Adrenal gland (tissue), 12 donors: ENCODE results near the gene PLXNA2. TPM values are rescaled to one million over a fixed set of nuclear protein-coding genes. Genes with fewer than 3 reads are reported as not detected.

Source experiments
- DNase-seq, 7 donors: peaks; one replicate each; pipeline ENCODE4 v3.0.0-alpha.2; 2019 to 2020
- H3K27ac ChIP-seq, 5 donors: fragments of 200-600 bp; sonication (generic) in 4 of 5; 1 replicate in 3 of 5; 2 replicates in 2 of 5; pipeline versions ENCODE4 v1.5.1 to v1.8.0; 2016 to 2020; ENCODE audit warnings: mild to moderate bottlenecking in 1 of 5
- H3K27me3 ChIP-seq: fragments of 200-600 bp; 2 replicates; pipeline ENCODE4 v1.8.0; 2021
- H3K36me3 ChIP-seq, 2 donors: fragments of 200-600 bp; replicated peaks in 1 of 2; 1 replicate in 1 of 2; 2 replicates in 1 of 2; pipeline versions ENCODE4 v1.5.1 to v1.8.0; 2018 to 2022
- H3K4me1 ChIP-seq, 2 donors: fragments of 200-600 bp; replicated peaks in 1 of 2; 1 replicate in 1 of 2; 2 replicates in 1 of 2; pipeline versions ENCODE4 v1.5.1 to v1.8.0; 2018 to 2021
- H3K4me3 ChIP-seq, 4 donors: fragments of 200-600 bp; sonication (generic) in 3 of 4; one replicate each; pipeline ENCODE4 v1.5.1; 2016 to 2018
- H3K9me3 ChIP-seq, 3 donors: fragments of 200-600 bp; sonication (generic) in 1 of 3; replicated peaks in 1 of 3; 1 replicate in 2 of 3; 2 replicates in 1 of 3; pipeline versions ENCODE4 v1.5.1 to v1.8.0; 2016 to 2021
- POLR2A ChIP-seq, 2 donors: fragments of 450-650 bp; IDR thresholded peaks; one replicate each; pipeline ENCODE4 v1.6.1; 2017; ENCODE audit warnings: antibody characterized with exemption in 2 of 2, mild to moderate bottlenecking in 2 of 2, moderate library complexity in 1 of 2
- WGBS, 4 donors: extraction: QIAGEN DNeasy Blood & Tissue Kit in 2 of 4; methylation state at CpG; one replicate each; pipeline versions ENCODE4 v1.1.5 to v1.1.7; 2013 to 2017; 5-methylcytosine and 5-hydroxymethylcytosine counted together
- intact Hi-C, 2 donors: fragments of 100-400 bp; cut with DNase I; formaldehyde crosslinking; loops; one replicate each; pipeline versions ENCODE4 v1.14.1 to v1.15.0; 2022 to 2023
- polyA plus RNA-seq, 3 donors: library from polyadenylated mRNA; stranded (reverse); fragments of 200-250 nt in 2 of 3; fragments of 350-450 nt in 1 of 3; fragmentation: Illumina TruSeq in 1 of 3; extraction: RNeasy Lipid Tissue Mini Kit (QIAGEN cat#74804) in 1 of 3; gene quantifications; one replicate each; pipeline ENCODE4 v1.2.3, GENCODE V29; 2013 to 2014
- total RNA-seq, 9 donors: library from RNA; depleted of rRNA in 4 of 9; stranded (reverse); fragments of >200 nt in 4 of 9; fragments of 120-200 nt in 1 of 9; fragmentation: NEBNext Ultra II Directional in 1 of 9; extraction: Animal tissue kit (Norgen Biotek cat#: 25700) in 1 of 9; gene quantifications; one replicate each; pipeline versions ENCODE4 v1.1.0 to v1.2.4, GENCODE V29; 2013 to 2023
- TF ChIP-seq, protein P1 (sequence below), 6 experiments: fragments of 450-650 bp in 4 of 6; fragments of 200-600 bp in 2 of 6; sonication (generic) in 1 of 6; IDR thresholded peaks; 1 replicate in 5 of 6; 2 replicates in 1 of 6; pipeline versions ENCODE4 v1.5.1 to v1.8.0; 2016 to 2021; ENCODE audit warnings: antibody characterized with exemption in 6 of 6, mild to moderate bottlenecking in 2 of 6, moderate library complexity in 1 of 6
- donor health status: healthy with polysubstance abuse.
- donor health status: Bipolar disorder and iron deficiency.
- donor health status: DM: yes; HTN: yes; CAD: no.
- donor health status: DM: no; HTN: no; CAD: no.
- donor health status: DM: no; HTN: no; CAD: no.
- donor health status: DM: yes; HTN: yes; CAD: no.

PLXNA2 gene
- total and polyA plus RNA-seq, 12 donors: 2.7 to 9.4 (median 4.5) TPM

DNA sequence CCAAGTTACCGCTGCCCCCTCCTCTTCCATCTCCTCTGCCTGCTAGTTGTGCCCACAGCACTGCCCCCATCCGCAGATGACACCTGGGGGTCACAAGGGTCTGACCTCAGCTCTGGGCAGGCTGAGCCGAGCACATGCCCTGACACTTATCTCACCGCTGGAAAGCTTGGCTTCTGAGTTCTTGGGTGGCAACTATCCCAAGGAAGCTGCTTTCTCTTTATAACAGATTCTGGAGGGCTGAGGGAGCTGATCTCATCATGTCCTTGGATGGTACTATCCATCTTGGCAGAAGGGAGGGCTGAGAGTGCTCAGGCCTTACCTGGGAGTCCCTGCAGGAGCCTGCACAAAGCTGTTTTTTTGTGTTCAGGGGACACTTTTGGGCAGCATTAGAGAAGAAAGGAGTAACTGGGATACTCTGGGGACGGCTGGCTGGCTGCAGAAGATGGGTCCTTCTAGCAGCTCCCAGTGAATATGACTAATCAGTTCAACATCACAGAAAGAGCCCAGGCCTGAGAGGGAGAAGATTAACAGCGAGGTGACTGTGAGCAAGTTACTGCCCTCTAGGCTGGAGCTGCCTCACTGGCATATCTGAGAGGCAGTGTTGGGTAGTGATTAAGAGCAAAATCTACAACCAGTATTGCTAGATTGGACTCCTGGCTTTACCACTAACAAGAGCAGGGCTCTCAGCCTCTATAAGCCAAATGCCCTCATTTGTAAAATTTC lies 71.6 kb downstream of the PLXNA2 start:
- 63 to 82% (median 67%) methylated on average over 6 of the region's 6 CpGs for WGBS, 4 donors
- no peaks in the 10 kb centered on the region for H3K36me3 ChIP-seq
- H3K4me3 ChIP-seq: no peak overlapping the region
- TF ChIP-seq, protein P1, sequence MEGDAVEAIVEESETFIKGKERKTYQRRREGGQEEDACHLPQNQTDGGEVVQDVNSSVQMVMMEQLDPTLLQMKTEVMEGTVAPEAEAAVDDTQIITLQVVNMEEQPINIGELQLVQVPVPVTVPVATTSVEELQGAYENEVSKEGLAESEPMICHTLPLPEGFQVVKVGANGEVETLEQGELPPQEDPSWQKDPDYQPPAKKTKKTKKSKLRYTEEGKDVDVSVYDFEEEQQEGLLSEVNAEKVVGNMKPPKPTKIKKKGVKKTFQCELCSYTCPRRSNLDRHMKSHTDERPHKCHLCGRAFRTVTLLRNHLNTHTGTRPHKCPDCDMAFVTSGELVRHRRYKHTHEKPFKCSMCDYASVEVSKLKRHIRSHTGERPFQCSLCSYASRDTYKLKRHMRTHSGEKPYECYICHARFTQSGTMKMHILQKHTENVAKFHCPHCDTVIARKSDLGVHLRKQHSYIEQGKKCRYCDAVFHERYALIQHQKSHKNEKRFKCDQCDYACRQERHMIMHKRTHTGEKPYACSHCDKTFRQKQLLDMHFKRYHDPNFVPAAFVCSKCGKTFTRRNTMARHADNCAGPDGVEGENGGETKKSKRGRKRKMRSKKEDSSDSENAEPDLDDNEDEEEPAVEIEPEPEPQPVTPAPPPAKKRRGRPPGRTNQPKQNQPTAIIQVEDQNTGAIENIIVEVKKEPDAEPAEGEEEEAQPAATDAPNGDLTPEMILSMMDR (IDR thresholded peaks at IDR 0.05): no peak
- no peak for TF ChIP-seq POLR2A (IDR thresholded peaks at IDR 0.05)
- peaks cover 0 to 9% of the 10 kb centered on the region in 2 donors for H3K4me1 ChIP-seq
- DNase-seq: peak in 2 of 7 donors; percentile 5 to 28
- no peaks in the 10 kb centered on the region for H3K9me3 ChIP-seq
- intact Hi-C loops: no loop called here
- H3K27ac ChIP-seq: no peak overlapping the region
- no peaks in the 10 kb centered on the region for H3K27me3 ChIP-seq

- intact Hi-C loops: no loop called here
- no peak for TF ChIP-seq POLR2A (IDR thresholded peaks at IDR 0.05)
- TF ChIP-seq, protein P1 (IDR thresholded peaks at IDR 0.05): no peak
- Histone ChIP-seq H3K27ac (no peak overlapping the region), H3K9me3 (no peaks in the 10 kb centered on the region), H3K36me3 (no peaks in the 10 kb centered on the region), H3K4me1 (peaks cover 0 to 9% of the 10 kb centered on the region in 2 donors), H3K4me3 (no peak overlapping the region), H3K27me3 (no peaks in the 10 kb centered on the region)
- no peak for DNase-seq
- 84 to 89% (median 86%) methylated on average over 7 of the region's 7 CpGs for WGBS, 4 donors
Measured at GRCh38 chr1:208171616-208172422, 72.4 kb downstream of the PLXNA2 start.

GRCh38 chr1:208170252-208170651 lies 73.9 kb downstream of the PLXNA2 start:
- WGBS, 4 donors: 44 to 70% (median 47%) methylated on average over 4 of the region's 4 CpGs
- Histone ChIP-seq H3K9me3 (no peaks in the 10 kb centered on the region), H3K4me1 (peaks cover 0 to 9% of the 10 kb centered on the region in 2 donors), H3K4me3 (no peak overlapping the region), H3K27me3 (no peaks in the 10 kb centered on the region), H3K36me3 (no peaks in the 10 kb centered on the region), H3K27ac (no peak overlapping the region)
- no peak for TF ChIP-seq POLR2A (IDR thresholded peaks at IDR 0.05)
- TF ChIP-seq, protein P1 (IDR thresholded peaks at IDR 0.05): no peak
- DNase-seq: no peak
- intact Hi-C loops: no loop called here

GRCh38 chr1:208169081-208169879 lies 74.9 kb downstream of the PLXNA2 start:
- Histone ChIP-seq H3K4me1 (peaks cover 0 to 9% of the 10 kb centered on the region in 2 donors), H3K36me3 (no peaks in the 10 kb centered on the region), H3K27ac (no peak overlapping the region), H3K9me3 (no peaks in the 10 kb centered on the region), H3K4me3 (no peak overlapping the region), H3K27me3 (no peaks in the 10 kb centered on the region)
- intact Hi-C loops: no loop called here
- 69 to 86% (median 75%) methylated on average over 8 of the region's 8 CpGs for WGBS, 4 donors
- DNase-seq: no peak
- TF ChIP-seq, protein P1 (IDR thresholded peaks at IDR 0.05): no peak
- no peak for TF ChIP-seq POLR2A (IDR thresholded peaks at IDR 0.05)
